Inflammatory macrophage treated with lipopolysaccharide for 1 hour (primary cell): Measurements from ENCODE around the gene HIVEP1.
A peak's percentile ranks its signal among the peaks of the same experiment; 100 is the strongest.

Experiments
- DNase-seq, 2 donors: peaks; one replicate each; pipeline ENCODE4 v3.0.0-alpha.2; 2020 to 2022

Gene HIVEP1

GRCh38 chr6:12051861-12052368, 39.8 kb downstream of the HIVEP1 start:
- DNase-seq, result peak; percentile 90 to 98

GRCh38 chr6:12058172-12058961, 46.3 kb downstream of the HIVEP1 start:
- peak; percentile 35 to 38 for DNase-seq

GRCh38 chr6:12060780-12061609, 48.9 kb downstream of the HIVEP1 start:
- DNase-seq, result peak; percentile 87 to 89

GRCh38 chr6:12062605-12063004, 50.5 kb downstream of the HIVEP1 start:
- DNase-seq, result no peak

- DNase-seq, result peak in 1 of 2 donors; percentile 31
These were observed 52.0 kb downstream of the HIVEP1 start for GRCh38 chr6:12064131-12064530.

- DNase-seq, result no peak
These were observed 52.5 kb downstream of the HIVEP1 start for GRCh38 chr6:12064538-12065071.

- DNase-seq, result no peak
These were observed 53.4 kb downstream of the HIVEP1 start for GRCh38 chr6:12065321-12066140.

GRCh38 chr6:12066297-12066696, 54.2 kb downstream of the HIVEP1 start:
- DNase-seq, result no peak

GRCh38 chr6:12068899-12069557, 56.9 kb downstream of the HIVEP1 start:
- DNase-seq, result peak; percentile 54 to 69

- no peak for DNase-seq
These were observed 57.9 kb downstream of the HIVEP1 start for GRCh38 chr6:12069891-12070529.

- no peak for DNase-seq
These were observed 59.0 kb downstream of the HIVEP1 start for GRCh38 chr6:12071064-12071615.

- DNase-seq, result no peak
These were observed 63.0 kb downstream of the HIVEP1 start for GRCh38 chr6:12075067-12075563.

- DNase-seq, result no peak
These were observed 65.1 kb downstream of the HIVEP1 start for GRCh38 chr6:12077021-12077710.

GRCh38 chr6:12078014-12078413, 65.9 kb downstream of the HIVEP1 start:
- DNase-seq, result no peak

GRCh38 chr6:12081771-12082170, 69.7 kb downstream of the HIVEP1 start:
- DNase-seq, result peak; percentile 20 to 27

GRCh38 chr6:12082368-12082767, 70.3 kb downstream of the HIVEP1 start:
- DNase-seq, result no peak

GRCh38 chr6:12083302-12083701, 71.2 kb downstream of the HIVEP1 start:
- no peak for DNase-seq

GRCh38 chr6:12083763-12084162, 71.7 kb downstream of the HIVEP1 start:
- no peak for DNase-seq

GRCh38 chr6:12084681-12085080, 72.6 kb downstream of the HIVEP1 start:
- no peak for DNase-seq

GRCh38 chr6:12088531-12088930, 76.4 kb downstream of the HIVEP1 start:
- no peak for DNase-seq
